AG10803 (cell line): Measurements from ENCODE around the gene TMC4.

Experiments
- DNase-seq: peaks from one replicate; pipeline ENCODE4 v3.0.0; 2010; ENCODE audit warnings: low read depth
- H3K4me3 ChIP-seq: 2 replicates; pipeline ENCODE4 v1.5.1; 2011; ENCODE audit warnings: mild to moderate bottlenecking, low read length, control low read depth
- CTCF ChIP-seq: conservative IDR thresholded peaks from 2 replicates; pipeline ENCODE4 v1.5.1; 2011; ENCODE audit warnings: mild to moderate bottlenecking, low read length, control low read depth, inconsistent platforms

Gene TMC4

GRCh38 chr19:54123682-54124081, 49.3 kb downstream of the TMC4 start:
- no peak overlapping the region for H3K4me3 ChIP-seq
- no peak for DNase-seq
- TF ChIP-seq CTCF, result no peak

GRCh38 chr19:54121259-54121658, 51.7 kb downstream of the TMC4 start:
- DNase-seq, result no peak
- H3K4me3 ChIP-seq, result no peak overlapping the region
- no peak for TF ChIP-seq CTCF

GRCh38 chr19:54115109-54116063, 57.6 kb downstream of the TMC4 start, which contains the start of the genes PRPF31 and TFPT:
Gene PRPF31, plus strand, starts transcription at chr19:54115754. Its CDS starts 2,525 bp downstream, at chr19:54118279.
Gene TFPT, minus strand, starts transcription at chr19:54115657. Its CDS starts 388 bp downstream, at chr19:54115269.
- peak; percentile 97 for DNase-seq
- TF ChIP-seq CTCF, result no peak
- peak within 1 kb of the TSS; percentile 95 for H3K4me3 ChIP-seq

GRCh38 chr19:54114340-54115108, 58.4 kb downstream of the TMC4 start:
- TF ChIP-seq CTCF, result no peak
- H3K4me3 ChIP-seq, result peak overlapping the region; percentile 95
- DNase-seq, result peak; percentile 35
